Right atrium auricular region (tissue), 2 donors: ENCODE measurements around the gene STN1. TPM values are rescaled to one million over a fixed set of nuclear protein-coding genes. Genes with fewer than 3 reads are reported as not detected.

Experiments
- DNase-seq: peaks from one replicate; pipeline ENCODE4 v3.0.0-alpha.2; 2019; ENCODE audit warnings: low spot score
- H3K27ac ChIP-seq, 2 donors: fragments of 200-600 bp; sonication (generic); 1 replicate in 1 of 2; 2 replicates in 1 of 2; pipeline ENCODE4 v1.5.1; 2016 to 2019
- H3K27me3 ChIP-seq, 2 donors: fragments of 200-600 bp; sonication (generic); one replicate each; pipeline versions ENCODE4 v1.5.1 to v1.6.0; 2017 to 2019
- H3K36me3 ChIP-seq: fragments of 200-600 bp; sonication (generic); one replicate; pipeline ENCODE4 v1.5.1; 2016
- H3K4me1 ChIP-seq, 2 donors: fragments of 200-600 bp; sonication (generic); one replicate each; pipeline versions ENCODE4 v1.5.1 to v1.6.0; 2017 to 2019
- H3K4me3 ChIP-seq, 2 donors: fragments of 200-600 bp; sonication (generic); 1 replicate in 1 of 2; 2 replicates in 1 of 2; pipeline ENCODE4 v1.5.1; 2017 to 2019; ENCODE audit warnings: mild to moderate bottlenecking in 1 of 2, moderate library complexity in 1 of 2
- H3K9me3 ChIP-seq, 2 donors: fragments of 200-600 bp; sonication (generic); one replicate each; pipeline ENCODE4 v1.5.1; 2019
- CTCF ChIP-seq, 2 donors: fragments of 200-600 bp; sonication (generic); IDR thresholded peaks; one replicate each; pipeline ENCODE4 v1.5.1; 2019; ENCODE audit warnings: antibody characterized with exemption in 2 of 2
- total RNA-seq, 2 donors: library from RNA; depleted of rRNA; stranded (reverse); fragments of >200 nt; gene quantifications; one replicate each; pipeline ENCODE4 v1.1.0, GENCODE V29; 2016

Gene STN1
- total RNA-seq, 2 donors from 2014 or later, result 26.8 to 35.3 TPM

- Histone ChIP-seq H3K36me3 (no peaks in the 10 kb centered on the region), H3K4me3 (peak overlapping the region in 1 of 2 donors; percentile 15), H3K4me1 (peaks cover 0 to 71% of the 10 kb centered on the region in 2 donors), H3K27ac (peak overlapping the region; percentile 58 to 70), H3K27me3 (no peaks in the 10 kb centered on the region), H3K9me3 (no peaks in the 10 kb centered on the region)
- no peak for TF ChIP-seq CTCF (IDR thresholded peaks at IDR 0.05)
- DNase-seq, result no peak
Observed at GRCh38 chr10:103850572-103850895, 67.5 kb downstream of the STN1 start.

GRCh38 chr10:103849880-103850571 lies 68.0 kb downstream of the STN1 start:
- peak overlapping the region in 1 of 2 donors; percentile 15 for H3K4me3 ChIP-seq
- H3K36me3 ChIP-seq, result no peaks in the 10 kb centered on the region
- DNase-seq, result peak; percentile 87
- H3K27me3 ChIP-seq, result no peaks in the 10 kb centered on the region
- H3K27ac ChIP-seq, result peak overlapping the region; percentile 58 to 70
- no peak for TF ChIP-seq CTCF (IDR thresholded peaks at IDR 0.05)
- H3K9me3 ChIP-seq, result no peaks in the 10 kb centered on the region
- H3K4me1 ChIP-seq, result peaks cover 0 to 74% of the 10 kb centered on the region in 2 donors

GRCh38 chr10:103849212-103849877 lies 68.6 kb downstream of the STN1 start:
- no peak for TF ChIP-seq CTCF (IDR thresholded peaks at IDR 0.05)
- DNase-seq, result no peak
- H3K4me1 ChIP-seq, result peaks cover 0 to 73% of the 10 kb centered on the region in 2 donors
- H3K9me3 ChIP-seq, result no peaks in the 10 kb centered on the region
- peak overlapping the region; percentile 58 to 70 for H3K27ac ChIP-seq
- H3K36me3 ChIP-seq, result no peaks in the 10 kb centered on the region
- no peaks in the 10 kb centered on the region for H3K27me3 ChIP-seq
- no peak overlapping the region for H3K4me3 ChIP-seq

GRCh38 chr10:103847909-103848468 lies 70.0 kb downstream of the STN1 start:
- H3K4me3 ChIP-seq, result no peak overlapping the region

GRCh38 chr10:103847346-103847745 lies 70.6 kb downstream of the STN1 start:
- Histone ChIP-seq H3K27ac (no peak overlapping the region), H3K36me3 (no peaks in the 10 kb centered on the region), H3K4me1 (peaks cover 0 to 70% of the 10 kb centered on the region in 2 donors), H3K4me3 (no peak overlapping the region), H3K27me3 (no peaks in the 10 kb centered on the region), H3K9me3 (no peaks in the 10 kb centered on the region)
- no peak for TF ChIP-seq CTCF (IDR thresholded peaks at IDR 0.05)
- DNase-seq, result no peak

More at GRCh38 chr10:103847909-103848468, 70.0 kb downstream of the STN1 start:
- DNase-seq, result no peak
- H3K27me3 ChIP-seq, result no peaks in the 10 kb centered on the region
- no peak overlapping the region for H3K27ac ChIP-seq
- no peaks in the 10 kb centered on the region for H3K9me3 ChIP-seq
- peaks cover 0 to 73% of the 10 kb centered on the region in 2 donors for H3K4me1 ChIP-seq
- TF ChIP-seq CTCF (IDR thresholded peaks at IDR 0.05), result peak in 1 of 2 donors; percentile 21
- no peaks in the 10 kb centered on the region for H3K36me3 ChIP-seq
